WERI-Rb-1 (cell line): ENCODE measurements around the gene ADAP1.
"Not testable (repeated sequence)": the region's sequence is repeated elsewhere in the genome, so short reads cannot be mapped to it uniquely, and the experiment has no call there.

Experiments
- DNase-seq: peaks from one replicate; pipeline ENCODE4 v3.0.0-alpha.2; 2020
- H3K27ac ChIP-seq: fragments of 250-450 bp; sonication (Bioruptor Pico); 2 replicates; pipeline ENCODE4 v1.5.1; 2020; ENCODE audit warnings: mild to moderate bottlenecking, moderate library complexity
- H3K27me3 ChIP-seq: fragments of 250-450 bp; sonication (Bioruptor Pico); 2 replicates; pipeline ENCODE4 v1.5.1; 2021; ENCODE audit warnings: mild to moderate bottlenecking, low read depth, moderate library complexity; ENCODE audit not compliant: insufficient read depth, severe bottlenecking
- H3K36me3 ChIP-seq: fragments of 250-450 bp; sonication (Bioruptor Pico); 2 replicates; pipeline ENCODE4 v1.5.1; 2020; ENCODE audit warnings: mild to moderate bottlenecking, moderate library complexity
- H3K4me3 ChIP-seq: 2 replicates; pipeline ENCODE4 v1.5.1; 2011; ENCODE audit warnings: low read depth, mild to moderate bottlenecking, control low read depth, low read length
- H3K9me3 ChIP-seq: fragments of 250-450 bp; sonication (Bioruptor Pico); 2 replicates; pipeline ENCODE4 v1.5.1; 2021; ENCODE audit warnings: mild to moderate bottlenecking, moderate library complexity; ENCODE audit not compliant: severe bottlenecking
- TF ChIP-seq, protein P1 (sequence below): IDR thresholded peaks from 2 replicates; pipeline ENCODE4 v1.5.1; 2011; ENCODE audit warnings: low read depth, mild to moderate bottlenecking, control low read depth, inconsistent platforms, low read length

The ADAP1 gene

GRCh38 chr7:925601-926000, 28.9 kb downstream of the ADAP1 start:
- no peak for DNase-seq
- no peak overlapping the region for H3K4me3 ChIP-seq
- H3K27ac ChIP-seq, result no peak overlapping the region
- H3K36me3 ChIP-seq, result no peaks in the 10 kb centered on the region
- TF ChIP-seq, protein P1, sequence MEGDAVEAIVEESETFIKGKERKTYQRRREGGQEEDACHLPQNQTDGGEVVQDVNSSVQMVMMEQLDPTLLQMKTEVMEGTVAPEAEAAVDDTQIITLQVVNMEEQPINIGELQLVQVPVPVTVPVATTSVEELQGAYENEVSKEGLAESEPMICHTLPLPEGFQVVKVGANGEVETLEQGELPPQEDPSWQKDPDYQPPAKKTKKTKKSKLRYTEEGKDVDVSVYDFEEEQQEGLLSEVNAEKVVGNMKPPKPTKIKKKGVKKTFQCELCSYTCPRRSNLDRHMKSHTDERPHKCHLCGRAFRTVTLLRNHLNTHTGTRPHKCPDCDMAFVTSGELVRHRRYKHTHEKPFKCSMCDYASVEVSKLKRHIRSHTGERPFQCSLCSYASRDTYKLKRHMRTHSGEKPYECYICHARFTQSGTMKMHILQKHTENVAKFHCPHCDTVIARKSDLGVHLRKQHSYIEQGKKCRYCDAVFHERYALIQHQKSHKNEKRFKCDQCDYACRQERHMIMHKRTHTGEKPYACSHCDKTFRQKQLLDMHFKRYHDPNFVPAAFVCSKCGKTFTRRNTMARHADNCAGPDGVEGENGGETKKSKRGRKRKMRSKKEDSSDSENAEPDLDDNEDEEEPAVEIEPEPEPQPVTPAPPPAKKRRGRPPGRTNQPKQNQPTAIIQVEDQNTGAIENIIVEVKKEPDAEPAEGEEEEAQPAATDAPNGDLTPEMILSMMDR, result no peak
- no peaks in the 10 kb centered on the region for H3K9me3 ChIP-seq
- H3K27me3 ChIP-seq, result no peaks in the 10 kb centered on the region

DNA sequence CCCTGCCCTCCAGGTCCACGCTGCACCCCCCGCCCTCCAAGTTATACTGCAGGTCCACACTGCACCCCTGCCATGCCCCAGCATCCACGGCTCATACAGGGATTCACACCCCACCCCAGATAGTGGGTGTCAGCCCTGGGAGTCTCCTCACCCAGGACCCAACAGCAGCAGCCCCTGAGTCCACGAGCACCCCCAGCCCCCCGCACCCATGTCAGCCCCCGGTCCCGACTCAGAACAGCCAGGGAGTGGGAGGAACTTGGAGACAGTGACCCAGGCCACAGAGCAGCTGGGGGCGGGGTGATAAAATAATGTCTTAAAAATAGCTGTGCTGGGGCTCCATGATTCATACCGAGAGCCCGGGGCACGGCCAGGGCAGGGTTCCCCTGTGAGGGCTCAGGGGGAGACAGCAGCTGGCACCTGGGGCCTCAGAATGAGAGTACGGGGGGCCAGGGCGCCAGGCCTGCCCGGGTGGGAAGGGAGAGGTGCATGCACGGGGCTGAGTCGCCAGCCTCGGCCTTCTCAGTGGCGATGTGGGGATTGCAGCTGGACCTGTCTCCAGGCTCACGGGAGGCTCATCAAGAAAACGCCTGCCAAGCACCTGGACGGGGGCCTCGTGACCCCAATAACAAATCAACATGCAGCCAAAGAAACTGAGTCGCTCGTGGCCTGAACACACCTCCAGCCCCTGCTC, 29.8 kb downstream of the ADAP1 start:
- H3K4me3 ChIP-seq, result no peak overlapping the region
- H3K27me3 ChIP-seq, result no peaks in the 10 kb centered on the region
- H3K9me3 ChIP-seq, result no peaks in the 10 kb centered on the region
- H3K36me3 ChIP-seq, result no peaks in the 10 kb centered on the region
- no peak for DNase-seq
- TF ChIP-seq, protein P1, result no peak
- no peak overlapping the region for H3K27ac ChIP-seq

GRCh38 chr7:924042-924441, 30.4 kb downstream of the ADAP1 start:
- not testable (repeated sequence) for H3K4me3 ChIP-seq

GRCh38 chr7:923108-924041, 31.1 kb downstream of the ADAP1 start:
- no peaks in the 10 kb centered on the region for H3K27me3 ChIP-seq
- H3K4me3 ChIP-seq, result no peak overlapping the region
- TF ChIP-seq, protein P1, result no peak
- DNase-seq, result no peak
- no peak overlapping the region for H3K27ac ChIP-seq
- H3K9me3 ChIP-seq, result no peaks in the 10 kb centered on the region
- H3K36me3 ChIP-seq, result no peaks in the 10 kb centered on the region

More at GRCh38 chr7:924042-924441, 30.4 kb downstream of the ADAP1 start:
- DNase-seq, H3K36me3 ChIP-seq, H3K27me3 ChIP-seq, H3K9me3 ChIP-seq, H3K27ac ChIP-seq: not testable (repeated sequence)

- H3K4me3 ChIP-seq, result no peak overlapping the region
- no peaks in the 10 kb centered on the region for H3K36me3 ChIP-seq
- DNase-seq, result no peak
Observed at GRCh38 chr7:922334-923107, 32.0 kb downstream of the ADAP1 start.

More at GRCh38 chr7:922334-923107, 32.0 kb downstream of the ADAP1 start:
- Histone ChIP-seq H3K27me3 (no peaks in the 10 kb centered on the region), H3K9me3 (no peaks in the 10 kb centered on the region), H3K27ac (no peak overlapping the region)
- TF ChIP-seq, protein P1, result no peak
